HEK293 (cell line): ENCODE measurements around the gene MAP1LC3A.

Source experiments
- CTCF ChIA-PET: fragments of 350-600 bp; formaldehyde crosslinking; extraction: SDS; loops from one replicate; lab custom pipeline; 2021; ENCODE audit warnings: antibody characterized with exemption; lab: Yijun Ruan, JAX
- POLR2A ChIA-PET: fragments of 300-600 bp; formaldehyde crosslinking; extraction: SDS; loops from one replicate; lab custom pipeline; 2020; ENCODE audit warnings: antibody characterized with exemption, inconsistent platforms; lab: Yijun Ruan, JAX
- H3K27ac ChIP-seq: fragments of 200-500 bp; sonication (Bioruptor generic); 2 replicates; pipeline ENCODE4 v1.5.1; 2014; ENCODE audit warnings: low read depth, low read length, control low read depth, inconsistent platforms; ENCODE audit errors: extremely low read depth
- H3K36me3 ChIP-seq, 2 experiments: fragments of 200-500 bp in 1 of 2; sonication (Bioruptor generic) in 1 of 2; 1 replicate in 1 of 2; 2 replicates in 1 of 2; pipeline ENCODE4 v1.5.1; 2014 to 2017; ENCODE audit warnings: inconsistent platforms in 2 of 2, low read length in 2 of 2; ENCODE audit not compliant: control insufficient read depth in 2 of 2, insufficient read depth in 1 of 2
- H3K4me1 ChIP-seq: fragments of 200-500 bp; sonication (Bioruptor generic); 2 replicates; pipeline ENCODE4 v1.5.1; 2014; ENCODE audit warnings: mild to moderate bottlenecking, low read length, inconsistent platforms; ENCODE audit not compliant: control insufficient read depth, insufficient read depth
- H3K4me3 ChIP-seq: 2 replicates; pipeline ENCODE4 v1.5.1; 2011; ENCODE audit warnings: low read depth, mild to moderate bottlenecking, control low read depth, low read length, moderate library complexity
- H3K9me3 ChIP-seq: fragments of 200-500 bp; sonication (Bioruptor generic); 2 replicates; pipeline ENCODE4 v1.5.1; 2014; ENCODE audit warnings: low read depth, low read length, inconsistent platforms; ENCODE audit not compliant: control insufficient read depth, insufficient read depth
- HOXC10 ChIP-seq: sonication (generic); formaldehyde crosslinking; IDR thresholded peaks from 2 replicates; pipeline ENCODE4 v1.8.1; 2023; ENCODE audit warnings: mild to moderate bottlenecking, missing genetic modification reagents
- OSR2 ChIP-seq: fragments of 450-650 bp; formaldehyde crosslinking; IDR thresholded peaks from 2 replicates; pipeline ENCODE4 v1.5.1; 2016; ENCODE audit warnings: missing biosample characterization, missing genetic modification characterization
- SP7 ChIP-seq: fragments of 450-650 bp; formaldehyde crosslinking; IDR thresholded peaks from 2 replicates; pipeline ENCODE4 v1.5.1; 2016; ENCODE audit warnings: missing biosample characterization, missing genetic modification characterization
- YY2 ChIP-seq: fragments of 450-650 bp; formaldehyde crosslinking; IDR thresholded peaks from 2 replicates; pipeline ENCODE4 v1.5.1; 2016; ENCODE audit warnings: missing biosample characterization, missing genetic modification characterization
- ZBTB17 ChIP-seq: fragments of 450-650 bp; formaldehyde crosslinking; IDR thresholded peaks from 2 replicates; pipeline ENCODE4 v1.5.1; 2016; ENCODE audit warnings: missing biosample characterization, missing genetic modification characterization
- ZBTB48 ChIP-seq: fragments of 450-650 bp; formaldehyde crosslinking; IDR thresholded peaks from 2 replicates; pipeline ENCODE4 v1.5.1; 2016; ENCODE audit warnings: missing biosample characterization, missing genetic modification characterization
- ZIC2 ChIP-seq: fragments of 450-650 bp; formaldehyde crosslinking; IDR thresholded peaks from 2 replicates; pipeline ENCODE4 v1.5.1; 2016; ENCODE audit warnings: missing biosample characterization, missing genetic modification characterization
- ZNF112 ChIP-seq: fragments of 450-650 bp; formaldehyde crosslinking; IDR thresholded peaks from 2 replicates; pipeline ENCODE4 v1.5.0; 2017; ENCODE audit warnings: missing biosample characterization, missing genetic modification characterization
- ZNF184 ChIP-seq: fragments of 450-650 bp; IDR thresholded peaks from 2 replicates; pipeline ENCODE4 v1.5.1; 2018; ENCODE audit warnings: missing biosample characterization, mild to moderate bottlenecking, missing genetic modification characterization
- ZNF223 ChIP-seq: fragments of 450-650 bp; formaldehyde crosslinking; IDR thresholded peaks from 2 replicates; pipeline ENCODE4 v1.5.1; 2016; ENCODE audit warnings: missing biosample characterization, missing genetic modification characterization
- ZNF335 ChIP-seq: fragments of 450-650 bp; formaldehyde crosslinking; conservative IDR thresholded peaks from 2 replicates; pipeline ENCODE4 v1.5.1; 2016; ENCODE audit warnings: missing biosample characterization, missing genetic modification characterization
- ZNF423 ChIP-seq: fragments of 450-650 bp; formaldehyde crosslinking; IDR thresholded peaks from 2 replicates; pipeline ENCODE4 v1.5.1; 2016; ENCODE audit warnings: missing biosample characterization, missing genetic modification characterization
- ZNF426 ChIP-seq: fragments of 450-650 bp; formaldehyde crosslinking; IDR thresholded peaks from 2 replicates; pipeline ENCODE4 v1.5.1; 2017; ENCODE audit warnings: missing biosample characterization, missing genetic modification characterization, mild to moderate bottlenecking, inconsistent platforms, moderate library complexity
- ZNF548 ChIP-seq: fragments of 450-650 bp; formaldehyde crosslinking; IDR thresholded peaks from 2 replicates; pipeline ENCODE4 v1.5.1; 2016; ENCODE audit warnings: missing biosample characterization, missing genetic modification characterization
- ZNF560 ChIP-seq: fragments of 450-650 bp; formaldehyde crosslinking; IDR thresholded peaks from 2 replicates; pipeline ENCODE4 v1.5.1; 2017; ENCODE audit warnings: missing biosample characterization, missing genetic modification characterization, borderline replicate concordance
- TF ChIP-seq, protein P1 (sequence below): fragments of 450-650 bp; formaldehyde crosslinking; conservative IDR thresholded peaks from 2 replicates; pipeline ENCODE4 v1.5.1; 2016; ENCODE audit warnings: low read depth, missing biosample characterization, missing genetic modification characterization
- TF ChIP-seq, protein P2 (sequence below): fragments of 450-650 bp; formaldehyde crosslinking; IDR thresholded peaks from 2 replicates; pipeline ENCODE4 v1.5.1; 2016; ENCODE audit warnings: missing biosample characterization, missing genetic modification characterization
- TF ChIP-seq, protein P3 (sequence below): fragments of 450-650 bp; formaldehyde crosslinking; IDR thresholded peaks from 2 replicates; pipeline ENCODE4 v1.5.1; 2017; ENCODE audit warnings: missing biosample characterization, missing genetic modification characterization

Gene MAP1LC3A

DNA sequence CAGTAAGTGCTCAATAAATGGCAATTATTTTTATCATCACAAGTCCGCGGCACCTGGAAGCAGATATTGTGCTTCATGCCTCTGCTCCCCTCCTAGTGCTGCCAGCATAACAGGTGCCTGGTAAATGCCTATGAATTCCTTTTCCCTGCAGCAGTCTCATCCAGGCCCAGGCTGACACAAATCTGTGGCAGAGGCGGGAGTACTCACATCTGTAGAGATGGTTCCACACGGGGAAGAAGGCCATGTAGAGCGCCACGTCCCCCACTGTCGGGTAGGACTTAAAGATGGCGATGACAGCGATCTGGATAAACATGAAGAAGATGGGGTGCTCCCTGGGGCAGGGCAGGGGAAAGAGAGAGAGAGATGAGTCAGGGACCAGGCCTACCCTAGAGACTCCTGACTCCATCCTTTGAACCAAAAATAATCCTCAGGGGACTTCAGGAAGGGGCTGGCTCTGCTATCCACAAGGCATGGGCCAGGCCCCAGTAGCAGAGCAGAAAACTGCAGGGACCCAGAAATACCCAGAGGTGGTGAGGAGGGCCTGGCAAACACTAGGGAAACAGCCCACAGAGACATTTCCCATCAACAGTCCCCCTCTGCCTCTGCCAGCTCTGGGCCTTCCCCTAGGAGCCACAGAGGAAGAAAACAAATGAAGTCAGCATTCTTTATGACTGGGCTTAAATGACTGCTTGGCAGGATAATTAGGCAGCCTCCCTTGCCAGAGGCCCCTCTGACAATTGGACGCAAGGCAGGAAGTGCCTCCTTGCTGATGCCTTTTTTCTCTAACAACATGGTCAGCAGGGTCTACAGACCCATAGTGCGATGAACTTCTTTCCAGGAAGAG lies 23.0 kb downstream of the MAP1LC3A start (continued):
- peak; percentile 58 for TF ChIP-seq SP7 (tag by site-specific recombination)
- 0 out of 2 replicates have a peak, but pooled peaks have one; percentile 39 for TF ChIP-seq ZBTB48 (tag by site-specific recombination)
- TF ChIP-seq, protein P1, sequence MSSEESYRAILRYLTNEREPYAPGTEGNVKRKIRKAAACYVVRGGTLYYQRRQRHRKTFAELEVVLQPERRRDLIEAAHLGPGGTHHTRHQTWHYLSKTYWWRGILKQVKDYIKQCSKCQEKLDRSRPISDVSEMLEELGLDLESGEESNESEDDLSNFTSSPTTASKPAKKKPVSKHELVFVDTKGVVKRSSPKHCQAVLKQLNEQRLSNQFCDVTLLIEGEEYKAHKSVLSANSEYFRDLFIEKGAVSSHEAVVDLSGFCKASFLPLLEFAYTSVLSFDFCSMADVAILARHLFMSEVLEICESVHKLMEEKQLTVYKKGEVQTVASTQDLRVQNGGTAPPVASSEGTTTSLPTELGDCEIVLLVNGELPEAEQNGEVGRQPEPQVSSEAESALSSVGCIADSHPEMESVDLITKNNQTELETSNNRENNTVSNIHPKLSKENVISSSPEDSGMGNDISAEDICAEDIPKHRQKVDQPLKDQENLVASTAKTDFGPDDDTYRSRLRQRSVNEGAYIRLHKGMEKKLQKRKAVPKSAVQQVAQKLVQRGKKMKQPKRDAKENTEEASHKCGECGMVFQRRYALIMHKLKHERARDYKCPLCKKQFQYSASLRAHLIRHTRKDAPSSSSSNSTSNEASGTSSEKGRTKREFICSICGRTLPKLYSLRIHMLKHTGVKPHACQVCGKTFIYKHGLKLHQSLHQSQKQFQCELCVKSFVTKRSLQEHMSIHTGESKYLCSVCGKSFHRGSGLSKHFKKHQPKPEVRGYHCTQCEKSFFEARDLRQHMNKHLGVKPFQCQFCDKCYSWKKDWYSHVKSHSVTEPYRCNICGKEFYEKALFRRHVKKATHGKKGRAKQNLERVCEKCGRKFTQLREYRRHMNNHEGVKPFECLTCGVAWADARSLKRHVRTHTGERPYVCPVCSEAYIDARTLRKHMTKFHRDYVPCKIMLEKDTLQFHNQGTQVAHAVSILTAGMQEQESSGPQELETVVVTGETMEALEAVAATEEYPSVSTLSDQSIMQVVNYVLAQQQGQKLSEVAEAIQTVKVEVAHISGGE (tag by site-specific recombination) = no peak
- TF ChIP-seq ZNF548 = no peak
- TF ChIP-seq YY2 = no peak
- no peak for TF ChIP-seq OSR2 (tag by site-specific recombination)
- no peak for TF ChIP-seq ZNF426
- TF ChIP-seq ZNF112 (tag by site-specific recombination) = no peak
- TF ChIP-seq HOXC10 (CRISPR knock-in tag) = no peak
- no peak for TF ChIP-seq ZNF560 (tag by site-specific recombination)
- TF ChIP-seq ZNF184 (tag by site-specific recombination) = no peak
- TF ChIP-seq, protein P2, sequence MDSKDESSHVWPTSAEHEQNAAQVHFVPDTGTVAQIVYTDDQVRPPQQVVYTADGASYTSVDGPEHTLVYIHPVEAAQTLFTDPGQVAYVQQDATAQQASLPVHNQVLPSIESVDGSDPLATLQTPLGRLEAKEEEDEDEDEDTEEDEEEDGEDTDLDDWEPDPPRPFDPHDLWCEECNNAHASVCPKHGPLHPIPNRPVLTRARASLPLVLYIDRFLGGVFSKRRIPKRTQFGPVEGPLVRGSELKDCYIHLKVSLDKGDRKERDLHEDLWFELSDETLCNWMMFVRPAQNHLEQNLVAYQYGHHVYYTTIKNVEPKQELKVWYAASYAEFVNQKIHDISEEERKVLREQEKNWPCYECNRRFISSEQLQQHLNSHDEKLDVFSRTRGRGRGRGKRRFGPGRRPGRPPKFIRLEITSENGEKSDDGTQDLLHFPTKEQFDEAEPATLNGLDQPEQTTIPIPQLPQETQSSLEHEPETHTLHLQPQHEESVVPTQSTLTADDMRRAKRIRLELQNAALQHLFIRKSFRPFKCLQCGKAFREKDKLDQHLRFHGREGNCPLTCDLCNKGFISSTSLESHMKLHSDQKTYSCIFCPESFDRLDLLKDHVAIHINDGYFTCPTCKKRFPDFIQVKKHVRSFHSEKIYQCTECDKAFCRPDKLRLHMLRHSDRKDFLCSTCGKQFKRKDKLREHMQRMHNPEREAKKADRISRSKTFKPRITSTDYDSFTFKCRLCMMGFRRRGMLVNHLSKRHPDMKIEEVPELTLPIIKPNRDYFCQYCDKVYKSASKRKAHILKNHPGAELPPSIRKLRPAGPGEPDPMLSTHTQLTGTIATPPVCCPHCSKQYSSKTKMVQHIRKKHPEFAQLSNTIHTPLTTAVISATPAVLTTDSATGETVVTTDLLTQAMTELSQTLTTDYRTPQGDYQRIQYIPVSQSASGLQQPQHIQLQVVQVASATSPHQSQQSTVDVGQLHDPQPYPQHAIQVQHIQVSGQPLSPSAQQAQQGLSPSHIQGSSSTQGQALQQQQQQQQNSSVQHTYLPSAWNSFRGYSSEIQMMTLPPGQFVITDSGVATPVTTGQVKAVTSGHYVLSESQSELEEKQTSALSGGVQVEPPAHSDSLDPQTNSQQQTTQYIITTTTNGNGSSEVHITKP (tag by site-specific recombination) = peak; percentile 74
- TF ChIP-seq, protein P3, sequence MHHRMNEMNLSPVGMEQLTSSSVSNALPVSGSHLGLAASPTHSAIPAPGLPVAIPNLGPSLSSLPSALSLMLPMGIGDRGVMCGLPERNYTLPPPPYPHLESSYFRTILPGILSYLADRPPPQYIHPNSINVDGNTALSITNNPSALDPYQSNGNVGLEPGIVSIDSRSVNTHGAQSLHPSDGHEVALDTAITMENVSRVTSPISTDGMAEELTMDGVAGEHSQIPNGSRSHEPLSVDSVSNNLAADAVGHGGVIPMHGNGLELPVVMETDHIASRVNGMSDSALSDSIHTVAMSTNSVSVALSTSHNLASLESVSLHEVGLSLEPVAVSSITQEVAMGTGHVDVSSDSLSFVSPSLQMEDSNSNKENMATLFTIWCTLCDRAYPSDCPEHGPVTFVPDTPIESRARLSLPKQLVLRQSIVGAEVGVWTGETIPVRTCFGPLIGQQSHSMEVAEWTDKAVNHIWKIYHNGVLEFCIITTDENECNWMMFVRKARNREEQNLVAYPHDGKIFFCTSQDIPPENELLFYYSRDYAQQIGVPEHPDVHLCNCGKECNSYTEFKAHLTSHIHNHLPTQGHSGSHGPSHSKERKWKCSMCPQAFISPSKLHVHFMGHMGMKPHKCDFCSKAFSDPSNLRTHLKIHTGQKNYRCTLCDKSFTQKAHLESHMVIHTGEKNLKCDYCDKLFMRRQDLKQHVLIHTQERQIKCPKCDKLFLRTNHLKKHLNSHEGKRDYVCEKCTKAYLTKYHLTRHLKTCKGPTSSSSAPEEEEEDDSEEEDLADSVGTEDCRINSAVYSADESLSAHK (tag by site-specific recombination) = no peak
- peak; percentile 39; the same call in 1 of the 2 replicates for TF ChIP-seq ZIC2 (tag by site-specific recombination)
- TF ChIP-seq ZNF423 = no peak
- no peak for TF ChIP-seq ZNF223 (tag by site-specific recombination)

DNA sequence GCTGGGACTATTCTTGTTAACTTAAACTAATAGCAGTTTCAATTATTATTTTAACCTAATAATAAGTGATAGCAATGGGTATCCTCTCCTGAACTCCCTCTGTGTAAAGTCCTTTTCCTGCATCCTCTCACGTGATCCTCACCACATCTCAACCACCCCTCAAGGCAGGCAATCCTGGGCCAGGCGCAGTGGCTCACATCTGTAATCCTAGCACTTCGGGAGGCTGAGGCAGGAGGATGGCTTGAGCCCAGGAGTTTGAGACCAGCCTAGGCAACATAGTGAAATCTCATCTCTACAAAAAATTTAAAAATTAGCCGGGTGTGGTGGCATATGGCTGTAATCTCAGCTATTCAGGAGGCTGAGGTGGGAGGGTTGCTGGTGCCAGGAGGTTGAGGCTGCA lies 23.7 kb downstream of the MAP1LC3A start:
- CTCF ChIA-PET = interaction anchor here (0.9 kb wide), 1 partner anchor 187 kb away, joined by 4 read pairs; no protein-coding TSS in a partner anchor
- H3K36me3 ChIP-seq = peaks cover 0 to 12% of the 10 kb centered on the region in 2 experiments; a peak in 1 of 3 replicates
- 0 out of 2 replicates have a peak overlapping the region, but pooled peaks have one; percentile 12 for H3K27ac ChIP-seq
- no peaks in the 10 kb centered on the region for H3K4me1 ChIP-seq
- POLR2A ChIA-PET = no interaction called here
- TF ChIP-seq ZBTB17 (tag by site-specific recombination) (0 out of 2 replicates have a peak, but pooled peaks have one; percentile 16), ZNF335 (tag by site-specific recombination) (peak; percentile 70), ZNF184 (tag by site-specific recombination) (no peak)
- H3K9me3 ChIP-seq = no peaks in the 10 kb centered on the region
- no peak overlapping the region for H3K4me3 ChIP-seq
